Adipocyte (in vitro differentiated cells): ENCODE data around the gene PHF3.
"Not testable (repeated sequence)": the region's sequence is repeated elsewhere in the genome, so short reads cannot be mapped to it uniquely, and the experiment has no call there.

Experiments used
- DNase-seq: peaks from one replicate; pipeline ENCODE4 v3.0.0-alpha.2; 2015; ENCODE audit warnings: low read depth
- H3K27me3 ChIP-seq: replicated peaks from 2 replicates; pipeline ENCODE4 v1.7.0; 2013; ENCODE audit warnings: mild to moderate bottlenecking, low read length, moderate library complexity; ENCODE audit not compliant: control insufficient read depth, insufficient read depth
- H3K36me3 ChIP-seq: 2 replicates; pipeline ENCODE4 v1.7.0; 2013; ENCODE audit warnings: low read length, mild to moderate bottlenecking, moderate library complexity; ENCODE audit not compliant: control insufficient read depth, insufficient read depth, severe bottlenecking
- H3K4me1 ChIP-seq: 2 replicates; pipeline ENCODE4 v1.7.0; 2013; ENCODE audit warnings: mild to moderate bottlenecking, low read length, moderate library complexity; ENCODE audit not compliant: control insufficient read depth, insufficient read depth
- H3K4me3 ChIP-seq: 2 replicates; pipeline ENCODE4 v1.7.0; 2013; ENCODE audit warnings: mild to moderate bottlenecking, low read length, moderate library complexity
- H3K9ac ChIP-seq: 2 replicates; pipeline ENCODE4 v1.7.0; 2013; ENCODE audit warnings: mild to moderate bottlenecking, low read length, moderate library complexity
- H3K9me3 ChIP-seq: 2 replicates; pipeline ENCODE4 v1.7.0; 2013; ENCODE audit warnings: mild to moderate bottlenecking, low read length, moderate library complexity; ENCODE audit not compliant: control insufficient read depth

Gene PHF3

DNA sequence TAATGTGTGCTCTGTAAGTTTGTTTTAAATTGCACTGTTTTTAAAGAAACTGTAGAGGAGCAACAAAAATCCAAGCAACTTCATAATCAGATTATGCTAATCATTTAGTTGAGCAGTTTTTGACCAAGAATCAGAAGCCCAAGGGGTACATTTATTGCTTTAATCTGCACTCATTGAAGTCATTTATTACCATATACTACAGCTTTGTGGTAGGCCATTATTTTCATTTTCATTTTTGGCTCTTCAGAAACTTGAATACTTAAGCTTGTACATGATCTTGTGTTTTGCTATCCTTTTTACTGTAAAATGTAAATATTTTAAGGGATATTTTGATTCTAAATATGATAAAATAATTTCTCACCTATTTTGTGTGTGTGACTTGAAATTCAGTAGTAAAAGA is 78.5 kb downstream of the PHF3 start:
- peaks cover 50% of the 10 kb centered on the region for H3K36me3 ChIP-seq
- H3K4me1 ChIP-seq: no peaks in the 10 kb centered on the region
- H3K9me3 ChIP-seq: no peaks in the 10 kb centered on the region
- H3K4me3 ChIP-seq: no peak overlapping the region
- DNase-seq: no peak
- no peak overlapping the region for H3K9ac ChIP-seq
- H3K27me3 ChIP-seq: no peaks in the 10 kb centered on the region

DNA sequence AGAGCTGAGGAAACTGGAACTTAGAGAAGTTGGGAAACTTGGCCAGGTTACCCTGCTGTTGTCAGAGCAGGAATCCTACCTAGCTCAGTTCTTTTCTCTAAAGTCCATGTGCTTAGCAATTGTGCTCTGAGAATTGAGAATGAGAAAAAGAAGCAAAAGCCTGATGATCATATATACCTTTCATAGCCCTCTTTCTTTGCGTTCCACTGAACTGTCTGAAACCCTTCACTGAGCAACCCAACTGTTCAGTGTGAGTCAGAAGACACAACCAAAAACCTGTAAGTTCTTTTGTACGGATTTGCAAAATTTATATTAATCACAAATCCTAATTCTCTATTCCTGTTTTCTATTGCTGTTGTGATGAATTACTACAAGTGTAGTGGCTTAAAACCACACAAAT is 80.6 kb downstream of the PHF3 start:
- Histone ChIP-seq H3K9me3 (no peaks in the 10 kb centered on the region), H3K9ac (no peak overlapping the region), H3K27me3 (no peaks in the 10 kb centered on the region), H3K4me1 (no peaks in the 10 kb centered on the region), H3K36me3 (peaks cover 30% of the 10 kb centered on the region), H3K4me3 (no peak overlapping the region)
- no peak for DNase-seq

DNA sequence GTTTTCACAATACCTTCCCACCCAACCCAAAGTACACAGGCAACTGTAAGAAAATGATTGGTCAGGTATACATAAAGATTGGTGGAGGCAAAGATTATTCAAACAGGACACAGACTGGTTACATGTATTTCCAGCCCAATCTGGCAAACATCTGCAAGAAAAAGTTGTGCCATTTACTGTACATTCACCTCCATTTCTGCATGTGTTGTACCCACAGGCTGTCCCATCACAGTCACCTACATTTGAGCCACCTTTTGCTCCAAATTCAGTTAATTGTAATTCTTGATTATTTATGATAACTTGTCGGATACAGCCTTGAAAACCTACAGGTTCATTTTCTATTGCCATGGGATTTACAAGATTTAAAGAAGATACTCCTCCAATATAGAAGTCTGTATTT is 85.6 kb downstream of the PHF3 start:
- Histone ChIP-seq H3K9ac (no peak overlapping the region), H3K27me3 (no peaks in the 10 kb centered on the region), H3K36me3 (no peaks in the 10 kb centered on the region), H3K9me3 (no peaks in the 10 kb centered on the region), H3K4me3 (no peak overlapping the region), H3K4me1 (no peaks in the 10 kb centered on the region)
- no peak for DNase-seq

DNA sequence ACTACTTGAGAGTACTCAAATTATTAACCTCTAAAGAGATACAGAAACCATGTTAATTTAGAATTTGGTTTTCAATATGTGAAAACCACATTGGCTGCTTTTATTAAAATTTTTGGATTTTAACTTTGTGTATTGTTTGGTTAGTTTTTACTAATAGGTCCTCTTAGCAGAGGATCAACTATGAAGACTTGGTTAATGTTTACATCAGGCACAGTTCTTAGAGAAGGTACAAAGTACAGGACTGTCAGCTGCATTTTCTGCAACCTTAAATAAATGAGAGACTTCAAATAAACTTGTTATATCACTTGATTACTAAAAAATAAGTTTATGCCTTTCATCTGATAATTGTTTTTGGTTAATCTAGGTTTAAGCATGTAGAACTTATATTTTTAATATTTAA is 89.1 kb downstream of the PHF3 start:
- H3K27me3 ChIP-seq: no peaks in the 10 kb centered on the region
- no peaks in the 10 kb centered on the region for H3K4me1 ChIP-seq
- H3K9ac ChIP-seq: no peak overlapping the region
- H3K4me3 ChIP-seq: no peak overlapping the region
- DNase-seq: no peak
- H3K9me3 ChIP-seq: no peaks in the 10 kb centered on the region
- no peaks in the 10 kb centered on the region for H3K36me3 ChIP-seq

DNA sequence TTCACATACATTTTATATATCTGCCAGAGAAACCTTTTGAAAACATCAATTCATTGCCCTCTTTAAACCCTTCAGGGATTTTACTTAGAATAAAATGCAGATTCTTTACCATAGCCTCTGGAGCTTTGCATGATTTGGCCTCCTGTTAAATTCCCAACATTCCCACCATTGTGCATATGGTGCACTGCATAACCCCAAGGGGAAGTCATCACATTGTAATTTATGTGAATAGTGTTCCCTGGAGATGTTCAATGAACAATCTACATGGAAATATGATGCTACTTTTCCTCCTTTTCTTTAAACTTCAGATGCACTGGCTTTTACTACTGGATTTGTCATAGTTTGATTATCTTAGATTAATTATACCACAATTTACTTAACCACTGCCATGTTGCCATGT is 94.7 kb downstream of the PHF3 start:
- no peaks in the 10 kb centered on the region for H3K27me3 ChIP-seq
- H3K9me3 ChIP-seq: no peaks in the 10 kb centered on the region

DNA sequence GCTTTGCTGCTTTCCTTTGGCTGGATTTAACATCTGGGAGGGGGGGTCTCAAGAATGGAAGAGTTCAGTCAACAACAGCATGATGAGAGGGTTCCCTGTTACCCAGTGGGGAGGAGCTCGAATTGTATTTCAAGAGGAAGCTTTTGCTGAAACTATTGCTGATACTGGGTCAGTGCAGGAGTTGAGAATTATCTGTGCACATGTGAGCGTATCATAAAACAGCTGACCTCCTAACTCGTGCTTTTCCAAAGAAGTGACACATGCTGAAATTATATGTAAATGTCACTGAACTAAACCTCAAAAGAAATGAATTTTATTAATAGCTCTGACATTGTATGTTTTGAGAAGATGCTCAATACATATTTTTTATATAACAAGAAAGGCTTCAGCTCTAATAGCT is 96.3 kb downstream of the PHF3 start:
- Histone ChIP-seq H3K4me1 (no peaks in the 10 kb centered on the region), H3K36me3 (no peaks in the 10 kb centered on the region), H3K4me3 (no peak overlapping the region), H3K9me3 (no peaks in the 10 kb centered on the region), H3K9ac (no peak overlapping the region), H3K27me3 (no peaks in the 10 kb centered on the region)
- DNase-seq: peak; percentile 4

More for the DNA sequence above, 94.7 kb downstream of the PHF3 start:
- H3K9ac ChIP-seq: no peak overlapping the region
- no peak overlapping the region for H3K4me3 ChIP-seq
- H3K36me3 ChIP-seq: no peaks in the 10 kb centered on the region
- H3K4me1 ChIP-seq: no peaks in the 10 kb centered on the region
- DNase-seq: no peak

DNA sequence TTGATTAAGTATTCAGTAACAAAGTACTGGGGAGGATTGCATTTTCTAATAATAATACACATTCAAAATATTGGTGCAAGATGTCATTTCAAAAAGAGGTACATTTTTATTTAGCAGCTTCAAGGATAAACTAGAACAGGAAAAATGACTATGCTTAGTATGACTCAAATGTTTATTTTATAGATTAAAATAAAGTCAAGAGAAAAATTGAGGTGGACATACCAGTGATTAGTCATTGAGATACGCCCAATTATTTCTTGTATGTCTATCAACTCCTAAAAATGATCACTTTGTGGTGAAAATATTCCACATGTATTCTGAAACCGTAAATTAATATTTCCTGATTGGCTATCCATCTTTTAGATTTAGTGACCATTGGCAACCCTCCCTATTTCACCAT is 96.7 kb downstream of the PHF3 start:
- peak; percentile 46 for DNase-seq
- H3K9me3 ChIP-seq: no peaks in the 10 kb centered on the region
- no peaks in the 10 kb centered on the region for H3K27me3 ChIP-seq
- H3K9ac ChIP-seq: no peak overlapping the region
- no peaks in the 10 kb centered on the region for H3K4me1 ChIP-seq
- no peak overlapping the region for H3K4me3 ChIP-seq
- no peaks in the 10 kb centered on the region for H3K36me3 ChIP-seq

DNA sequence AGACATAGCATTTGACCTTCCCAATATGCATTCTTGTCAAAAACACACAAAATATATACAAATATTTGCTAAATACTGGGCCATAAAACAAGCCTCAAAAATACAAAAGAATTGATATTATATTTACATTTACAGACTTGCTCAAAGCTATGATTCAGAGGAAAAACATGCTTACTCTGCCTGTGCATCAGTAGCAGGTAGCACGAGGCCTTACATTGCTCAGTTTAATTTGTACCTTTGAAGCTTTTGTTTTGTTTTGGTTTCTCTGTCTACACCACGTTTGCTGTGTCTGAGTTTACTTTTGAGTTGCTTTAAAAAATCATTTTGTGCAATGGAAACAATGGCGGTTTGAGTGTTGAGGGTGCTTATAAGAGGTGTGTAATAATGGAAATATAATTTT is 99.3 kb downstream of the PHF3 start:
- no peak for DNase-seq
- no peaks in the 10 kb centered on the region for H3K4me1 ChIP-seq
- H3K4me3 ChIP-seq: no peak overlapping the region
- H3K27me3 ChIP-seq: no peaks in the 10 kb centered on the region
- no peaks in the 10 kb centered on the region for H3K36me3 ChIP-seq
- no peaks in the 10 kb centered on the region for H3K9me3 ChIP-seq
- H3K9ac ChIP-seq: no peak overlapping the region

DNA sequence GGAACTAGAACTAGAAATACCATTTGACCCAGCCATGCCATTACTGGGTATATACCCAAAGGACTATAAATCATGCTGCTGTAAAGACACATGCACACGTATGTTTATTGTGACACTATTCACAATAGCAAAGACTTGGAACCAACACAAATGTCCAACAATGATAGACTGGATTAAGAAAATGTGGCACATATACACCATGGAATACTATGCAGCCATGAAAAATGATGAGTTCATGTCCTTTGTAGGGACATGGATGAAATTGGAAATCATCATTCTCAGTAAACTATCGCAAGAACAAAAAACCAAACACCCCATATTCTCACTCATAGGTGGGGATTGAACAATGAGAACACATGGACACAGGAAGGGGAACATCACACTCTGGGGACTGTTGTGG is 102.6 kb downstream of the PHF3 start:
- not testable (repeated sequence) for H3K4me1 ChIP-seq, H3K4me3 ChIP-seq, H3K36me3 ChIP-seq, H3K9ac ChIP-seq, H3K9me3 ChIP-seq, DNase-seq, H3K27me3 ChIP-seq

DNA sequence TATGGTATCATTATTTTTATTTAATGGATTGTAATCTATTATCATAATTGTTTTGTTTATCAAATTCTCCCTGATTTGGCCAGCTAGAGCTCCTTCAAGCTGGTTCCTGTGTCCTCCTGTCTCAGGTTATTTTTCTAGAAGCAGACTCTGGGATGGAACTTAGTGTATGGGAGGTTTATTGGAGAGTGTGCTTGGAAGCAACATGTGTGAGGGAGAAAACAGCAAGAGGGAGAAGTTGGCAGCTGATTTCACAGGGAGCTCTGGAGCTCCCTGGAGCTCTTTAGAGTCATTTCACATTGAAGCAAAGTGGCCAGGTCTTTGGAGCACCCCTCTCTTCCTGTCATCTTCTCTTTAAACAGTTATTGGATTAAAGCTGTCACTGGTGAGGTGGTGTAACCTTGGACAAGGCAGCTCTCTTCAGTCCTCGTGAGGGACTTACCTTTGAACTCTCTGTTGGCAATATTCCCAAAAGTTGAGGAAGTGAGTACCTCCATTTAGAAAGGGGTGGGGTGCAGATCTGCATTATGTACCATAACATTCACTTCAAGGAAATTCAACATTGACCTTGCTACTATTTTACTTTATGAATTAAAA is 103.6 kb downstream of the PHF3 start:
- H3K9me3 ChIP-seq: no peaks in the 10 kb centered on the region

DNA sequence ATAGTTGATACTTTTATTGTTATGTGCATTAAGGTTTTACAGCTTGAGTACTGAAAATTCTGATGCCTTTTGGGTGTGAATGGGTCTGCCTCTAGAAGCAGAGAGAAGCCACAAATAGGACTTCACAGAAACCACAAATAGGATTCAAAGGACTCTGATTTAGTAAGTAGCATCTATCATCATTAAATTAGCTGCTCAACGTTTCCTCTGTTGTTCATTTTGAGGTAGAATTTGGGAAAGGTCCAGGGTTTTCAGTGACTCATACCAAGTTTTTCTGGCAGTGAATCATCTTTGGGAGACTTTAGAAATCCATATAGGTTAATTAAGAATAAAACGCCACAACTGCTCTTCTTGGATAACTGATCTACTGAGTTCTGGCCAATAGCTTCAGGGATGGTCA is 105.1 kb downstream of the PHF3 start:
- Histone ChIP-seq H3K9me3 (no peaks in the 10 kb centered on the region), H3K4me3 (no peak overlapping the region), H3K4me1 (peaks cover 9% of the 10 kb centered on the region), H3K27me3 (no peaks in the 10 kb centered on the region), H3K9ac (no peak overlapping the region), H3K36me3 (no peaks in the 10 kb centered on the region)
- DNase-seq: peak; percentile 65

More for the DNA sequence above, 103.6 kb downstream of the PHF3 start:
- Histone ChIP-seq H3K4me3 (no peak overlapping the region), H3K4me1 (peaks cover 9% of the 10 kb centered on the region), H3K9ac (no peak overlapping the region), H3K27me3 (no peaks in the 10 kb centered on the region), H3K36me3 (no peaks in the 10 kb centered on the region)
- DNase-seq: no peak

DNA sequence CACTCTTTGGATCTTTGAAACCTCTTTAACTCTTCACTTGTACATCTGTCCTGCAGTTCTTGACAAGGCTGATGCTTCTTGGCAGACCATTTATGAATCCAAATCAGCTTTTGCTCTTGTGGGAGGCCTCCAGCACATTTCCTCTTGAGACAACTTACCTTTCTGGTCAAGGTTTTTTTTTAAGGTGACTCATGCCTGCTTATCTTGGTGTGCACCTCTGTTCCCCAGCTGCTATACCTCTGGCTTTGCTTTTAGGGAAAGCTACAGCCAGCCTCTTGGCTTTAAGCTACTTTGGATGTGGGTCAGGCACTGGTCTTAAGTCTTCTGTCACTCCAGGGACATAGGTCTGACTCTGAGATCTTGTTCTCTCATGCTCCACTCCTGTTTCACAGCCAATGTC is 106.5 kb downstream of the PHF3 start:
- Histone ChIP-seq H3K36me3 (no peaks in the 10 kb centered on the region), H3K4me1 (peaks cover 9% of the 10 kb centered on the region), H3K9me3 (peaks cover 3% of the 10 kb centered on the region), H3K4me3 (no peak overlapping the region), H3K9ac (no peak overlapping the region), H3K27me3 (no peaks in the 10 kb centered on the region)
- DNase-seq: no peak
